H1 (cell line): Measurements from ENCODE around the gene PROM2. TPM values are rescaled to one million over a fixed set of nuclear protein-coding genes. Genes with fewer than 3 reads are reported as not detected.

Experiments used
- CTCF ChIA-PET: fragments of 300-600 bp; sonication (Branson Sonifier 250); formaldehyde crosslinking; loops from one replicate; lab custom pipeline; 2021; ENCODE audit not compliant: partially characterized antibody; lab: Charles Lee
- POLR2A ChIA-PET: fragments of 300-600 bp; sonication (Branson Sonifier 250); formaldehyde crosslinking; loops from one replicate; lab custom pipeline; 2021; ENCODE audit warnings: inconsistent platforms; ENCODE audit not compliant: partially characterized antibody; lab: Charles Lee
- DNase-seq, 2 experiments: peaks; one replicate each; pipeline versions ENCODE4 v3.0.0 to v3.0.0-alpha.2; 2010 to 2022; ENCODE audit warnings: low spot score in 2 of 2, low read depth in 1 of 2, mixed read lengths in 1 of 2
- FAIRE-seq: peaks from 2 replicates; lab custom pipeline; 2011; peaks lifted over from hg19 to GRCh38; lab: Jason Lieb, UNC
- H2AFZ ChIP-seq: 2 replicates; pipeline ENCODE4 v1.8.1; 2012; ENCODE audit warnings: low read length, inconsistent platforms
- H2AK5ac ChIP-seq: 2 replicates; pipeline ENCODE4 v1.6.1; 2013; ENCODE audit warnings: low read depth, low read length
- H2BK120ac ChIP-seq: replicated peaks from 2 replicates; pipeline ENCODE3; 2013; ENCODE audit warnings: low read depth, low read length, inconsistent platforms
- H2BK12ac ChIP-seq: 2 replicates; pipeline ENCODE4 v1.6.1; 2013; ENCODE audit warnings: low read depth, low read length
- H2BK15ac ChIP-seq: 2 replicates; pipeline ENCODE4 v1.6.1; 2013; ENCODE audit warnings: low read length
- H2BK20ac ChIP-seq: 2 replicates; pipeline ENCODE4 v1.6.1; 2013; ENCODE audit warnings: low read length
- H2BK5ac ChIP-seq: 2 replicates; pipeline ENCODE4 v1.6.1; 2013; ENCODE audit warnings: low read depth, low read length
- H3K14ac ChIP-seq: 2 replicates; pipeline ENCODE4 v1.6.1; 2013; ENCODE audit warnings: inconsistent platforms; ENCODE audit not compliant: insufficient read length
- H3K18ac ChIP-seq: 2 replicates; pipeline ENCODE4 v1.6.1; 2013; ENCODE audit warnings: low read length; ENCODE audit errors: extremely low read depth
- H3K23ac ChIP-seq: 2 replicates; pipeline ENCODE4 v1.6.1; 2013; ENCODE audit warnings: inconsistent platforms; ENCODE audit not compliant: insufficient read length
- H3K23me2 ChIP-seq: 2 replicates; pipeline ENCODE4 v1.6.1; 2013; ENCODE audit warnings: low read depth, low read length
- H3K27ac ChIP-seq: 2 replicates; pipeline ENCODE4 v1.6.1; 2011; ENCODE audit warnings: low read depth, low read length, inconsistent platforms
- H3K27me3 ChIP-seq, 4 experiments: replicated peaks in 1 of 4; 1 replicate in 1 of 4; 2 replicates in 3 of 4; pipeline versions ENCODE4 v1.6.1 to v1.8.1; 2011 to 2013; ENCODE audit warnings: low read length in 3 of 4, mild to moderate bottlenecking in 3 of 4, inconsistent platforms in 2 of 4, mixed read lengths in 2 of 4, moderate library complexity in 1 of 4; ENCODE audit not compliant: control insufficient read depth in 3 of 4, insufficient read depth in 3 of 4; ENCODE audit errors: extremely low read depth in 1 of 4
- H3K36me3 ChIP-seq, 4 experiments: 2 replicates each; pipeline versions ENCODE4 v1.6.1 to v1.8.1; 2011 to 2013; ENCODE audit warnings: mild to moderate bottlenecking in 4 of 4, low read length in 3 of 4, moderate library complexity in 2 of 4, control low read depth in 1 of 4, inconsistent platforms in 1 of 4; ENCODE audit not compliant: insufficient read depth in 4 of 4, control insufficient read depth in 2 of 4
- H3K4ac ChIP-seq: replicated peaks from 2 replicates; pipeline ENCODE3; 2013; ENCODE audit warnings: low read length, low read depth, mixed read lengths, inconsistent platforms; ENCODE audit not compliant: insufficient read length
- H3K4me1 ChIP-seq, 4 experiments: replicated peaks in 1 of 4; 1 replicate in 1 of 4; 2 replicates in 3 of 4; pipeline versions ENCODE4 v1.6.1 to v1.8.1; 2011 to 2013; ENCODE audit warnings: low read length in 3 of 4, inconsistent platforms in 2 of 4, mixed read lengths in 1 of 4; ENCODE audit not compliant: insufficient read depth in 4 of 4, control insufficient read depth in 3 of 4
- H3K4me2 ChIP-seq, 2 experiments: 2 replicates each; pipeline versions ENCODE4 v1.6.1 to v1.8.1; 2011 to 2013; ENCODE audit warnings: low read depth in 2 of 2, low read length in 2 of 2, control low read depth in 1 of 2, inconsistent platforms in 1 of 2, mild to moderate bottlenecking in 1 of 2; ENCODE audit not compliant: insufficient read depth in 1 of 2
- H3K4me3 ChIP-seq, 4 experiments: fragments of 200-600, 300-600 bp in 1 of 4; sonication (generic), shearing (Covaris generic), sonication (Bioruptor Twin) in 1 of 4; 2 replicates each; pipeline versions ENCODE4 v1.5.1 to v1.8.1; 2011 to 2016; ENCODE audit warnings: low read length in 4 of 4, low read depth in 3 of 4, control low read depth in 2 of 4, inconsistent platforms in 2 of 4, mild to moderate bottlenecking in 2 of 4, mixed read lengths in 1 of 4, moderate library complexity in 1 of 4; ENCODE audit not compliant: insufficient read depth in 2 of 4; ENCODE audit errors: extremely low read depth in 1 of 4
- H3K56ac ChIP-seq: replicated peaks from 2 replicates; pipeline ENCODE3; 2013; ENCODE audit warnings: low read depth, mild to moderate bottlenecking, mixed read lengths, low read length, inconsistent platforms; ENCODE audit not compliant: insufficient read length
- H3K79me1 ChIP-seq: 2 replicates; pipeline ENCODE4 v1.6.1; 2013; ENCODE audit warnings: low read depth, low read length, control low read depth
- H3K79me2 ChIP-seq, 2 experiments: 2 replicates each; pipeline versions ENCODE4 v1.6.1 to v1.8.1; 2012 to 2013; ENCODE audit warnings: low read length in 2 of 2, mild to moderate bottlenecking in 2 of 2, inconsistent platforms in 1 of 2; ENCODE audit not compliant: insufficient read depth in 2 of 2, control insufficient read depth in 1 of 2
- H3K9ac ChIP-seq, 4 experiments: replicated peaks in 1 of 4; 1 replicate in 1 of 4; 2 replicates in 3 of 4; pipeline versions ENCODE4 v1.6.1 to v1.8.1; 2011 to 2013; ENCODE audit warnings: low read depth in 3 of 4, low read length in 3 of 4, control low read depth in 2 of 4, mild to moderate bottlenecking in 2 of 4, moderate library complexity in 2 of 4, inconsistent platforms in 1 of 4; ENCODE audit errors: extremely low read depth in 1 of 4
- H3K9me3 ChIP-seq, 2 experiments: 2 replicates each; pipeline versions ENCODE4 v1.6.1 to v1.8.1; 2012 to 2013; ENCODE audit warnings: mild to moderate bottlenecking in 2 of 2, moderate library complexity in 2 of 2, control low read depth in 1 of 2, inconsistent platforms in 1 of 2, low read depth in 1 of 2, low read length in 1 of 2, mixed read lengths in 1 of 2; ENCODE audit not compliant: insufficient read depth in 2 of 2
- H4K20me1 ChIP-seq, 2 experiments: replicated peaks in 1 of 2; 2 replicates each; pipeline versions ENCODE3 to v1.8.1; 2011 to 2013; ENCODE audit warnings: inconsistent platforms in 2 of 2, low read length in 2 of 2, mild to moderate bottlenecking in 1 of 2; ENCODE audit not compliant: insufficient read depth in 2 of 2, control insufficient read depth in 1 of 2
- H4K5ac ChIP-seq: 2 replicates; pipeline ENCODE4 v1.6.1; 2013; ENCODE audit warnings: low read length, low read depth, mixed read lengths, inconsistent platforms; ENCODE audit not compliant: insufficient read length
- H4K8ac ChIP-seq: 2 replicates; pipeline ENCODE4 v1.8.0; 2013; ENCODE audit warnings: mild to moderate bottlenecking, moderate library complexity, low read length, inconsistent platforms; ENCODE audit not compliant: insufficient read depth; ENCODE audit errors: extremely low read depth
- H4K91ac ChIP-seq: replicated peaks from 2 replicates; pipeline ENCODE3; 2013; ENCODE audit warnings: low read length, mixed read lengths, inconsistent platforms; ENCODE audit not compliant: insufficient read length
- CEBPB ChIP-seq: IDR thresholded peaks from 2 replicates; pipeline ENCODE4 v1.6.1; 2012; ENCODE audit warnings: low read depth, low read length
- CTBP2 ChIP-seq: IDR thresholded peaks from 2 replicates; pipeline ENCODE4 v1.7.0; 2011; ENCODE audit warnings: borderline replicate concordance, mild to moderate bottlenecking, moderate library complexity, mixed read lengths, low read length; ENCODE audit not compliant: insufficient read depth, insufficient read length
- EZH2 ChIP-seq: fragments of 200-600 bp; sonication (generic); IDR thresholded peaks from 2 replicates; pipeline ENCODE4 v1.7.1; 2012; ENCODE audit warnings: low read depth, mild to moderate bottlenecking, moderate library complexity, low read length, inconsistent platforms; ENCODE audit not compliant: severe bottlenecking
- GABPA ChIP-seq: IDR thresholded peaks from 2 replicates; pipeline ENCODE4 v1.6.1; 2011; ENCODE audit warnings: mild to moderate bottlenecking, low read length, moderate library complexity, borderline replicate concordance; ENCODE audit not compliant: insufficient read depth
- NRF1 ChIP-seq: IDR thresholded peaks from 2 replicates; pipeline ENCODE4 v1.6.1; 2011; ENCODE audit warnings: mild to moderate bottlenecking, low read depth, low read length, improper control_type of control experiment
- RBBP5 ChIP-seq: IDR thresholded peaks from 2 replicates; pipeline ENCODE4 v1.7.1; 2012; ENCODE audit warnings: low read depth, mild to moderate bottlenecking, inconsistent platforms, low read length, moderate library complexity, borderline replicate concordance
- RNF2 ChIP-seq: fragments of 200-900, 300-1000 bp; sonication (generic); IDR thresholded peaks from 2 replicates; pipeline ENCODE4 v1.7.1; 2016; ENCODE audit warnings: borderline replicate concordance, low read depth, mild to moderate bottlenecking, antibody characterized with exemption, low read length; ENCODE audit not compliant: poor library complexity, severe bottlenecking; ENCODE audit errors: missing control alignments
- RXRA ChIP-seq: IDR thresholded peaks from 2 replicates; pipeline ENCODE4 v1.6.1; 2011; ENCODE audit warnings: low read depth, mild to moderate bottlenecking, low read length, moderate library complexity; ENCODE audit not compliant: insufficient read depth
- SIRT6 ChIP-seq: IDR thresholded peaks from one replicate; pipeline ENCODE4 v1.7.1; 2012; ENCODE audit warnings: low read length, inconsistent platforms
- SUZ12 ChIP-seq: fragments of 200-600 bp; sonication (generic); IDR thresholded peaks from 2 replicates; pipeline ENCODE4 v1.6.1; 2012; ENCODE audit warnings: mild to moderate bottlenecking, inconsistent platforms, low read length, moderate library complexity, mixed read lengths
- TAF1 ChIP-seq: IDR thresholded peaks from 2 replicates; pipeline ENCODE4 v1.6.1; 2011; ENCODE audit warnings: mild to moderate bottlenecking, low read depth, low read length
- TCF12 ChIP-seq: IDR thresholded peaks from 2 replicates; pipeline ENCODE4 v1.6.1; 2011; ENCODE audit warnings: low read depth, mild to moderate bottlenecking, low read length
- TEAD4 ChIP-seq: IDR thresholded peaks from 2 replicates; pipeline ENCODE4 v1.6.1; 2012; ENCODE audit warnings: low read depth, low read length, inconsistent platforms, mixed read lengths
- WGBS, 2 experiments: shearing (Covaris generic) in 1 of 2; methylation state at CpG; one replicate each; pipeline versions ENCODE4 v1.1.6 to v1.1.7; 2013 to 2015; ENCODE audit warnings: low lambda C conversion rate in 2 of 2, mixed read lengths in 2 of 2, inconsistent platforms in 1 of 2, low coverage in 1 of 2, missing lambda C conversion rate in 1 of 2; ENCODE audit not compliant: insufficient replicate concordance in 2 of 2, insufficient coverage in 1 of 2, insufficient read length in 1 of 2; ENCODE audit errors: extremely low coverage in 1 of 2, missing lambda C conversion rate in 1 of 2; 5-methylcytosine and 5-hydroxymethylcytosine counted together
- polyA plus RNA-seq, 7 experiments: library from polyadenylated mRNA; depleted of rRNA in 3 of 7; stranded (reverse) in 5 of 7; unstranded in 2 of 7; fragments of >200 nt in 5 of 7; fragments of 200-250 nt in 2 of 7; gene quantifications; 1 replicate in 5 of 7; 2 replicates in 1 of 7; 4 replicates in 1 of 7; pipeline versions ENCODE4 v1.2.1 to v1.2.3, GENCODE V29; 2011 to 2013; ENCODE audit warnings: missing spikeins in 2 of 7, mixed read lengths in 2 of 7
- total RNA-seq: library from RNA; stranded (reverse); fragmentation: NEBNext Ultra II Directional; extraction: Animal tissue kit (Norgen Biotek cat#: 25700); gene quantifications from 2 replicates; pipeline ENCODE4 v1.2.1, GENCODE V29; 2021

The PROM2 gene
- total and polyA plus RNA-seq, 2 of the 8 experiments (the other 6 are each of a cell fraction or from before 2014, with no cell fraction given), result 1.6 to 3.8 TPM

- Histone ChIP-seq H3K27ac (no peak overlapping the region), H2BK5ac (no peak overlapping the region), H2BK20ac (no peak overlapping the region), H4K20me1 (no peaks in the 10 kb centered on the region), H2AFZ (no peak overlapping the region), H4K91ac (no peak overlapping the region), H3K9me3 (peaks cover 78 to 89% of the 10 kb centered on the region in 2 experiments), H3K4me1 (peaks cover 0 to 2% (median 0%) of the 10 kb centered on the region in 4 experiments; a peak in 1 of 7 replicates), H3K27me3 (no peaks in the 10 kb centered on the region), H3K79me1 (no peaks in the 10 kb centered on the region; the same call in 1 of the 2 replicates), H4K8ac (0 out of 2 replicates have a peak overlapping the region, but pooled peaks have one; percentile 17), H3K23me2 (no peaks in the 10 kb centered on the region; the same call in 1 of the 2 replicates), H4K5ac (no peak overlapping the region), H2AK5ac (no peak overlapping the region), H3K4ac (no peak overlapping the region), H3K9ac (no peak overlapping the region), H3K4me3 (no peak overlapping the region), H2BK12ac (no peak overlapping the region), H3K14ac (no peak overlapping the region), H2BK15ac (no peak overlapping the region), H3K79me2 (no peaks in the 10 kb centered on the region), H3K56ac (no peak overlapping the region), H3K36me3 (no peaks in the 10 kb centered on the region), H3K23ac (no peak overlapping the region), H2BK120ac (no peak overlapping the region), H3K4me2 (no peak overlapping the region), H3K18ac (no peak overlapping the region)
- FAIRE-seq, result no peak
- peak in 1 of 2 experiments; percentile 26 for DNase-seq
- ChIA-PET CTCF (no interaction called here), POLR2A (no interaction called here)
- 70% methylated on average over 10 of the region's 10 CpGs; no CpG with 5 or more reads in 1 of the 2 experiments for WGBS, 2 experiments
- no peak for TF ChIP-seq RNF2
- no peak for TF ChIP-seq GABPA
- TF ChIP-seq TEAD4, result no peak
- no peak for TF ChIP-seq EZH2
- no peak for TF ChIP-seq SUZ12
- TF ChIP-seq RXRA, result no peak
- TF ChIP-seq SIRT6, result no peak
- TF ChIP-seq CTBP2, result no peak
- TF ChIP-seq RBBP5, result no peak
- TF ChIP-seq TCF12, result no peak
- TF ChIP-seq CEBPB, result no peak
- TF ChIP-seq TAF1, result no peak
- no peak for TF ChIP-seq NRF1
These were observed 7.3 kb upstream of the PROM2 start for GRCh38 chr2:95266781-95267430.
